Activated CD4-positive, alpha-beta T cell treated with anti-CD3 and anti-CD28 coated beads for 1 hour (primary cell): Measurements from ENCODE around the gene RBM48.
"Not testable (repeated sequence)": the region's sequence is repeated elsewhere in the genome, so short reads cannot be mapped to it uniquely, and the experiment has no call there.

Experiments
- DNase-seq: peaks from one replicate; pipeline ENCODE4 v3.0.0-alpha.2; 2020

Gene RBM48

GRCh38 chr7:92528188-92528957 lies at the start of gene RBM48, which contains the start of gene PEX1:
Gene RBM48 (plus strand): TSS chr7:92528795. CDS start chr7:92528814, 19 bp downstream.
Gene PEX1 (minus strand): TSS chr7:92528520. CDS start chr7:92528435, 85 bp downstream.
- DNase-seq: peak; percentile 93

- not testable (repeated sequence) for DNase-seq
Observed at GRCh38 chr7:92479146-92479545, 49.4 kb upstream of the RBM48 start.

GRCh38 chr7:92483624-92484023 lies 45.0 kb upstream of the RBM48 start:
- not testable (repeated sequence) for DNase-seq

- not testable (repeated sequence) for DNase-seq
Observed at GRCh38 chr7:92484226-92484625, 44.4 kb upstream of the RBM48 start.

GRCh38 chr7:92485267-92485892 lies 43.2 kb upstream of the RBM48 start:
- DNase-seq: no peak

GRCh38 chr7:92485974-92486373 lies 42.6 kb upstream of the RBM48 start:
- no peak for DNase-seq

GRCh38 chr7:92487804-92488203 lies 40.8 kb upstream of the RBM48 start:
- DNase-seq: no peak

GRCh38 chr7:92489634-92490033 lies 39.0 kb upstream of the RBM48 start:
- DNase-seq: no peak

- DNase-seq: no peak
Observed at GRCh38 chr7:92496876-92497275, 31.7 kb upstream of the RBM48 start.

GRCh38 chr7:92498557-92498956 lies 30.0 kb upstream of the RBM48 start:
- DNase-seq: no peak

- no peak for DNase-seq
Observed at GRCh38 chr7:92503767-92504166, 24.8 kb upstream of the RBM48 start.

- no peak for DNase-seq
Observed at GRCh38 chr7:92504563-92504962, 24.0 kb upstream of the RBM48 start.

- DNase-seq: no peak
Observed at GRCh38 chr7:92506363-92506762, 22.2 kb upstream of the RBM48 start.

GRCh38 chr7:92508946-92509345 lies 19.6 kb upstream of the RBM48 start:
- no peak for DNase-seq

- DNase-seq: no peak
Observed at GRCh38 chr7:92513167-92513902, 15.3 kb upstream of the RBM48 start.

- DNase-seq: no peak
Observed at GRCh38 chr7:92517631-92518030, 11.0 kb upstream of the RBM48 start.

- no peak for DNase-seq
Observed at GRCh38 chr7:92520024-92520423, 8.6 kb upstream of the RBM48 start.

GRCh38 chr7:92523110-92523509 lies 5.5 kb upstream of the RBM48 start:
- DNase-seq: no peak

GRCh38 chr7:92527300-92528187 lies 1.1 kb upstream of the RBM48 start:
- DNase-seq: peak; percentile 28

GRCh38 chr7:92528958-92529264 lies 316 bp downstream of the RBM48 start:
- DNase-seq: no peak

- no peak for DNase-seq
Observed at GRCh38 chr7:92534572-92534971, 6.0 kb downstream of the RBM48 start.

GRCh38 chr7:92543542-92543941 lies 14.9 kb downstream of the RBM48 start:
- not testable (repeated sequence) for DNase-seq

- DNase-seq: not testable (repeated sequence)
Observed at GRCh38 chr7:92545116-92545515, 16.5 kb downstream of the RBM48 start.
